A549 (cell line): ENCODE results near the gene FAM20C. TPM values are rescaled to one million over a fixed set of nuclear protein-coding genes. Genes with fewer than 3 reads are reported as not detected.

ENCODE experiments used
- ATAC-seq, 2 experiments: fragments of 200-7000 bp in 1 of 2; fragments of >200 bp in 1 of 2; cut with Nextera tagmentation in 1 of 2; cut with Tn5 transposase in 1 of 2; 3 replicates each; pipeline versions ENCODE4 v1.8.0 to v1.9.1; 2018 to 2020; ENCODE audit warnings: mild to moderate bottlenecking in 1 of 2, moderate library complexity in 1 of 2
- CTCF ChIA-PET: fragments of 300-600 bp; sonication (Branson Sonifier 250); formaldehyde crosslinking; extraction: SDS; loops from one replicate; lab custom pipeline; 2021; ENCODE audit warnings: antibody characterized with exemption, inconsistent platforms; lab: Yijun Ruan, JAX
- POLR2A ChIA-PET: fragments of 350-600 bp; formaldehyde crosslinking; extraction: SDS; loops from one replicate; lab custom pipeline; 2021; ENCODE audit warnings: antibody characterized with exemption, inconsistent platforms; lab: Yijun Ruan, JAX
- DNase-seq, 2 experiments: peaks; one replicate each; pipeline versions ENCODE4 v3.0.0 to v3.0.0-alpha.2; 2011 to 2016; ENCODE audit warnings: low read depth in 1 of 2, low spot score in 1 of 2
- FAIRE-seq: peaks from 2 replicates; lab custom pipeline; 2011; peaks lifted over from hg19 to GRCh38; lab: Jason Lieb, UNC
- H3K27ac ChIP-seq, 2 experiments: fragments of >200 bp; sonication (Bioruptor Twin); formaldehyde crosslinking; 3 replicates each; pipeline ENCODE4 v1.5.1; 2016 to 2017
- H3K4me1 ChIP-seq: fragments of >200 bp; sonication (Bioruptor Twin); formaldehyde crosslinking; 3 replicates; pipeline ENCODE4 v1.6.1; 2016
- H3K4me2 ChIP-seq: fragments of >200 bp; sonication (Bioruptor Twin); formaldehyde crosslinking; 3 replicates; pipeline ENCODE4 v1.6.1; 2016
- H3K4me3 ChIP-seq: fragments of >200 bp; sonication (Bioruptor Twin); formaldehyde crosslinking; 3 replicates; pipeline ENCODE4 v1.5.1; 2016
- H3K9me3 ChIP-seq: fragments of >200 bp; sonication (Bioruptor Twin); formaldehyde crosslinking; 3 replicates; pipeline ENCODE4 v1.6.1; 2016
- BCL3 ChIP-seq: fragments of >200 bp; sonication (Bioruptor Twin); formaldehyde crosslinking; IDR thresholded peaks from 3 replicates; pipeline ENCODE4 v1.6.1; 2016
- BHLHE40 ChIP-seq: IDR thresholded peaks from 2 replicates; pipeline ENCODE4 v1.6.1; 2012; ENCODE audit warnings: low read depth, low read length, inconsistent platforms
- CBX2 ChIP-seq: fragments of 200-600 bp; sonication (generic); IDR thresholded peaks from 2 replicates; pipeline ENCODE4 v1.6.1; 2016; ENCODE audit warnings: low read depth, mild to moderate bottlenecking, borderline replicate concordance
- CHD2 ChIP-seq: fragments of 150-350 bp; IDR thresholded peaks from 2 replicates; pipeline ENCODE4 v1.6.1; 2014; ENCODE audit warnings: low read length; ENCODE audit not compliant: partially characterized antibody
- EHMT2 ChIP-seq: fragments of 200-600 bp; sonication (generic); IDR thresholded peaks from 2 replicates; pipeline ENCODE4 v1.6.1; 2016; ENCODE audit warnings: antibody characterized with exemption, low read depth, mild to moderate bottlenecking, moderate library complexity
- ELK1 ChIP-seq: fragments of 150-350 bp; IDR thresholded peaks from 2 replicates; pipeline ENCODE4 v1.6.1; 2014; ENCODE audit warnings: low read depth, mild to moderate bottlenecking, low read length
- FOSB ChIP-seq: fragments of 250-450 bp; sonication (Bioruptor Pico); IDR thresholded peaks from 2 replicates; pipeline ENCODE4 v1.5.0; 2020; ENCODE audit warnings: mild to moderate bottlenecking, moderate library complexity
- FOSL2 ChIP-seq, 2 experiments: fragments of 450-650 bp in 1 of 2; fragments of >200 bp in 1 of 2; sonication (Bioruptor Twin) in 1 of 2; formaldehyde crosslinking; IDR thresholded peaks; 2 replicates each; pipeline versions ENCODE4 v1.5.0 to v1.6.1; 2016 to 2020; ENCODE audit warnings: mild to moderate bottlenecking in 1 of 2, moderate library complexity in 1 of 2
- HES2 ChIP-seq: fragments of >200 bp; sonication (Bioruptor Twin); formaldehyde crosslinking; IDR thresholded peaks from 2 replicates; pipeline ENCODE4 v1.6.1; 2016
- HMGXB4 ChIP-seq: fragments of 250-450 bp; sonication (Bioruptor Pico); IDR thresholded peaks from 2 replicates; pipeline ENCODE4 v1.5.0; 2021; ENCODE audit warnings: mild to moderate bottlenecking, moderate library complexity, borderline replicate concordance
- HOXB13 ChIP-seq: fragments of 250-450 bp; sonication (Bioruptor Pico); IDR thresholded peaks from 2 replicates; pipeline ENCODE4 v1.5.0; 2020; ENCODE audit warnings: low read depth, mild to moderate bottlenecking, moderate library complexity
- JUN ChIP-seq, 2 experiments: fragments of >200 bp; sonication (Bioruptor Twin); formaldehyde crosslinking; IDR thresholded peaks; 2 replicates in 1 of 2; 3 replicates in 1 of 2; pipeline ENCODE4 v1.6.1; 2016 to 2017
- KDM5A ChIP-seq: fragments of 200-600 bp; sonication (generic); IDR thresholded peaks from 2 replicates; pipeline ENCODE4 v1.6.1; 2016; ENCODE audit warnings: antibody characterized with exemption, mild to moderate bottlenecking
- POLR2AphosphoS2 ChIP-seq: conservative IDR thresholded peaks from 2 replicates; pipeline ENCODE4 v1.6.1; 2012; ENCODE audit warnings: low read length, improper control_type of control experiment, inconsistent platforms
- RFX5 ChIP-seq: fragments of 450-650 bp; IDR thresholded peaks from 2 replicates; pipeline ENCODE4 v1.7.1; 2014; ENCODE audit warnings: antibody characterized with exemption, mild to moderate bottlenecking, moderate library complexity
- SREBF2 ChIP-seq: fragments of 450-650 bp; IDR thresholded peaks from 2 replicates; pipeline ENCODE4 v1.6.1; 2014; ENCODE audit warnings: mild to moderate bottlenecking, moderate library complexity
- ZSCAN20 ChIP-seq: fragments of 250-450 bp; sonication (Bioruptor Pico); IDR thresholded peaks from 2 replicates; pipeline ENCODE4 v1.8.0; 2022; ENCODE audit warnings: mild to moderate bottlenecking, moderate library complexity
- WGBS: methylation state at CpG from one replicate; pipeline ENCODE4 v1.1.6; 2017; ENCODE audit errors: missing lambda C conversion rate; 5-methylcytosine and 5-hydroxymethylcytosine counted together
- polyA plus RNA-seq, 4 experiments: library from polyadenylated mRNA; depleted of rRNA in 3 of 4; stranded (reverse); fragments of >200 nt; fragmentation: RNase III in 1 of 4; extraction: RNeasy Plus Mini Kit Qiagen cat#74134 plus additional on column Dnase treatment in 1 of 4; gene quantifications; 2 replicates in 3 of 4; 3 replicates in 1 of 4; pipeline ENCODE4 v1.2.3, GENCODE V29; 2011 to 2017
- TF ChIP-seq, protein P1 (sequence below): fragments of 200-600 bp; sonication (generic); IDR thresholded peaks from 2 replicates; pipeline ENCODE4 v1.6.1; 2016; ENCODE audit warnings: antibody characterized with exemption, mild to moderate bottlenecking, moderate library complexity

The FAM20C gene
- polyA plus RNA-seq, 2 of the 4 experiments (the other 2 are of a cell fraction): 5.6 to 20.3 TPM

DNA sequence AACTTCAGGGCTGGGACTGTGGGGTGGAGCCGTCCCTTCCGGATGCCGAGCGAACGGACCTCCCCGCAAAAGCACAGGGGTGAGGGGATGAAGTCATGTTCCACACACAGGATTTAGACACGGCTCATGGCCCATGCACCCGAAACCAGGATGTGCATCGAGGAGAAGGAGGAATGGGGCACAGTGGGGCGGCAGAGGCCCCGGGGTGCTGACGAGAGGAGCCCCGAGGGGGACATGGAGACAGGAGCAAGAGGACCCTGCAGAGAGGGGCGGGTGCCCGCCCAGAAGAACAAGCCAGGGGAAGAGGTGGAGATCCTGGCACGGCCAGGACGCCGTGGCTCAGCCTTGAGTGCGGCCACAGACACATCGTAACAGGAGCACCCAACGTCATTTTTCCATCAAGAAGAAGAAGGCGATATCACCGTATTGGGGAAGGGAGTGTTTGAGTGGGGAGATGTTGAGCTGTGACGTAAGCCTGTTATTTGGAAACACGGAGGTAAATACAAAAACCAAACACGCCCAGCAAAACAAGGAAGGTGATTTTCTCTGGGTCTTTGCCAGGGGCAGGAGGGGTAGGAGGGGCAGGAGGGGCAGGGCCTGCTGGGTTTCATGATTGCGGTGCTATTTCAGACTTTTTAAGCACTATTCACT, 72.3 kb downstream of the FAM20C start (continued):
- TF ChIP-seq HMGXB4: no peak

GRCh38 chr7:265192-265997, 73.0 kb downstream of the FAM20C start:
- peak in 1 of 2 experiments; percentile 15; a peak in 2 of 6 replicates for ATAC-seq
- Histone ChIP-seq H3K4me3 (no peak overlapping the region), H3K4me1 (no peaks in the 10 kb centered on the region), H3K4me2 (no peak overlapping the region), H3K9me3 (peaks cover 46% of the 10 kb centered on the region), H3K27ac (no peak overlapping the region)
- no peak for FAIRE-seq
- ChIA-PET CTCF (interaction anchor here (1.5 kb wide), 1 partner anchor 57 kb away, joined by 4 read pairs; no protein-coding TSS in a partner anchor), POLR2A (no interaction called here)
- WGBS: 74% methylated on average over 25 of the region's 25 CpGs
- TF ChIP-seq ZSCAN20 (CRISPR knock-in tag) (no peak), ELK1 (no peak), FOSL2 (IDR thresholded peaks at IDR 0.05) (no peak), FOSL2 (CRISPR knock-in tag; IDR thresholded peaks at IDR 0.05) (no peak), JUN (IDR thresholded peaks at IDR 0.05) (no peak), CHD2 (no peak), SREBF2 (no peak), FOSB (CRISPR knock-in tag) (no peak), KDM5A (no peak), HES2 (no peak), BCL3 (no peak), HOXB13 (no peak), BHLHE40 (no peak), EHMT2 (no peak), RFX5 (no peak), CBX2 (no peak), POLR2AphosphoS2 (no peak)
- TF ChIP-seq, protein P1, sequence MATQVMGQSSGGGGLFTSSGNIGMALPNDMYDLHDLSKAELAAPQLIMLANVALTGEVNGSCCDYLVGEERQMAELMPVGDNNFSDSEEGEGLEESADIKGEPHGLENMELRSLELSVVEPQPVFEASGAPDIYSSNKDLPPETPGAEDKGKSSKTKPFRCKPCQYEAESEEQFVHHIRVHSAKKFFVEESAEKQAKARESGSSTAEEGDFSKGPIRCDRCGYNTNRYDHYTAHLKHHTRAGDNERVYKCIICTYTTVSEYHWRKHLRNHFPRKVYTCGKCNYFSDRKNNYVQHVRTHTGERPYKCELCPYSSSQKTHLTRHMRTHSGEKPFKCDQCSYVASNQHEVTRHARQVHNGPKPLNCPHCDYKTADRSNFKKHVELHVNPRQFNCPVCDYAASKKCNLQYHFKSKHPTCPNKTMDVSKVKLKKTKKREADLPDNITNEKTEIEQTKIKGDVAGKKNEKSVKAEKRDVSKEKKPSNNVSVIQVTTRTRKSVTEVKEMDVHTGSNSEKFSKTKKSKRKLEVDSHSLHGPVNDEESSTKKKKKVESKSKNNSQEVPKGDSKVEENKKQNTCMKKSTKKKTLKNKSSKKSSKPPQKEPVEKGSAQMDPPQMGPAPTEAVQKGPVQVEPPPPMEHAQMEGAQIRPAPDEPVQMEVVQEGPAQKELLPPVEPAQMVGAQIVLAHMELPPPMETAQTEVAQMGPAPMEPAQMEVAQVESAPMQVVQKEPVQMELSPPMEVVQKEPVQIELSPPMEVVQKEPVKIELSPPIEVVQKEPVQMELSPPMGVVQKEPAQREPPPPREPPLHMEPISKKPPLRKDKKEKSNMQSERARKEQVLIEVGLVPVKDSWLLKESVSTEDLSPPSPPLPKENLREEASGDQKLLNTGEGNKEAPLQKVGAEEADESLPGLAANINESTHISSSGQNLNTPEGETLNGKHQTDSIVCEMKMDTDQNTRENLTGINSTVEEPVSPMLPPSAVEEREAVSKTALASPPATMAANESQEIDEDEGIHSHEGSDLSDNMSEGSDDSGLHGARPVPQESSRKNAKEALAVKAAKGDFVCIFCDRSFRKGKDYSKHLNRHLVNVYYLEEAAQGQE: no peak
- DNase-seq: no peak
